GM18498 (cell line): ENCODE results near the gene ZNF584.

Source experiments
- ATAC-seq: cut with Tn5 transposase; IDR thresholded peaks from one replicate; pipeline ENCODE4 v1.9.1; 2021; ENCODE audit warnings: mild to moderate bottlenecking, moderate library complexity; ENCODE audit not compliant: unreplicated experiment

ZNF584 gene

DNA sequence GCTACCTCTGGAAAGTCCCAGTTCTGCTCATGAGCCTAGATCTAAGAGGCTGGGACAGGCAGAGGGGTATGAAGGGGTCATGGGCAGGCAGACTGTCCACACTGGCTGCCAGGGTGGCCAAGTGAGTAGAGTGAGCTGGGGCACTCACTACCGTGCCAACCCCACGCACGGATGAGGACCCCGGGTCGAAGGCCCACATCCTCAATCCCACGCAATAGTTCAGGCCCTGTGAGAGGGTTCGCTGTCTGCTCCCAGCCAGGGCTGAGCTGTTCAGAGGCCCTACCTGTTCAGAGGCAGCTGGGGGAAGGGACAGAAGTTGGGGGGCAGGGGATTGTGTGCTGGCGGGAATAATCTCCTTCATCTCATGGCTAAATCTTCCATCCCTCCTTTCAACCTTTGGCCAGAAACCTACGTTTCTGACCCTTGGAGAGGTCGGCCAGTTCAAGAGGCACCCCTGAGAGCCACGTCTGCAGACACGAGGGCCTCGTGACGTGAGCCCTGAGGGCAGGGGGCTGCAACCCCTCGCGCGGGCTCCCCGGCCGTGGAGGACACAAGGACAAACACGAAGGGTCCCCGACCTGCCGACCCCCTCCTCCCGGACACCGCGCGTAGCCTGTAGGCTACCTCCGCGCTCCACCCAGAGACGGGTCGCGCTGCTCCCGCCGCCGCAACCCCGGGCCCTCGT is 22.4 kb upstream of the ZNF584 start:
- ATAC-seq = peak; percentile 17

DNA sequence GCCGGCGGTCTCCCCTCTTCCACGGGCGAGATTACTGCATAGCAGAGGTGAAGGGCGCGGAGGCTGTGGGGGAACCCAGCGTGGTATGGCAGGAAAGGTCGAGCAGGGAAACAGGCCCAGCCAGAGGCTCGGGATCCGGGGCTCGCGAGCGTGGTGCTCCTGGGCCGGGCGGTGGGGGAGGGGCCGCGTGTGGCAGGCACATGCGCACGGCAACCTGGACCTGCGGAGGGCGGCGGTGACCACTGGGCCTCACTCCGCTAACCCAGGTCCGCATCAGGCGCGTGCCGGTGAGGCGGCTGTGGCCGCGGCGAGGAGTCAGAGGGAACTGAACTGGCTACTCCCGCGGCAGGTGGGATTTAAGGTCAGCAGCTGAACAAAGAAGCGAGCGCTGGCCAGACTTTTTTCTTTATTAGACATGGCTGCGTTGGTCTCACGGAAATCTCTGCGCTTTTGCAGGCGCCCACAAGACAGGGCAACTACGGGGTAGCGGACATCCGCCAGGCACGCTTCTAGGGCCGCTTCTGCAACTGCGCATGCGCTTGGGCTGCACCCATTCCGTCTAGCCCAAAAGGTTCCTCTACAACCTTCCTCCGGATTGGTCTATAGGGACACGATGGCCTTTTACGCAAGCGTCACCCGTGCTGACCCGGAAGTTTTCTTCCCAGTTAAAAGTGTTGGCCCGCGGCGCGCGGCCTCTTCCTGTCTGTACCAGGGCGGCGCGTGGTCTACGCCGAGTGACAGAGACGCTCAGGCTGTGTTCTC is 21.7 kb upstream of the ZNF584 start, which contains the start of gene RPS5:
RPS5 (plus strand) TSS at position 694 of the 762 bp plus-strand sequence. CDS start 869 bp downstream, outside the sequence.
- ATAC-seq = peak; percentile 89

DNA sequence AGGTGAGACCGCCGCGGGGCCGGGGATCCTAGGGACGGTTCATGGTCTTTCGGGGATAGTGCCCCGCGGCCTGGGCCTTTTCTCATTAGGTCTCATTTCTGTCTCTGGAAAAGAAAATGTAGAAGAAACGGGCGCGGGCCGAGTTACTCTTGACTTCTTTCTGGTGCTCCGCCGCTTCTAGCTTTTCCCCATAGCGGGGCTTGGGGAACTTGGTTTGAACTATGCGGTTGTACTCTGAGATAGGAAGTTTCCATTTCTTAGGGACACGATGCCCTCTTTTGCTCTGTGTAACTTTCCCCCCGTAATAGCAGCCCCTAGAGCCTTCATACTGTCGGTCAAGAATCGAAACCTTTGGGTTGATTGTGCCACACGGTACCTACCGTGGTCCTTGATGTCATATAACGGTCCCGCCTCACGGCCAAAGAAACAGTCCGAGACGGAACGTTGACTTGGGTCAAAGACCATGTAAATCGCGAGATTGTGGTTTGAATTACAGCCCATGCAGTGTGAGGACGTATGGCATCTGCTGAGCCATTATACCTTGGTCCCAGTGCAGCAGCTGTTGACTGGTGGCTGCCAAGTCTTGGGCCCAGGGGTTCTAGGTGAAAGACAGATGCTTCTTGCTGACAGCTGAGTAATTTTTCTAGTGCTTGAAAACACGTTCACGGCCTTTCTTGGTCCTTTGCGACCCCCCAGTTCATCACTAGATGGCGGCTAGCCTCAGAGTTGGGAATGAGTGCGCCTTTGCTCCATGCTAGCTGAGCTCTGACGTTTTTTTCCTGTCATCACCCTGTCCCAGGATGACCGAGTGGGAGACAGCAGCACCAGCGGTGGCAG is 20.9 kb upstream of the ZNF584 start:
- no peak for ATAC-seq

DNA sequence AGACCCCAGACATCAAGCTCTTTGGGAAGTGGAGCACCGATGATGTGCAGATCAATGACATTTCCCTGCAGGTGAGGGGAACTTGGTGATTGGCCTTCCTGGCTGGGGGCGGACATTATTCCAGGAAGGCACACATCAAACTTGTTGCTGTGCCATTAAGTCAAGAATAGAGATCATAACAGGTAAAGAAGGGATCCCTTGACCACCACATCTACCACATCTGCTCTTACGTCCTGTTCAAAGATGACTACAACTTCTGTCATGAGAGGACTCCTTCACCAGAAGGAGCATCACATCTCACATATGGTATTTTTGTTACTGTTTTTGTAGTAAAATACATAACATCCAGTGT is 20.3 kb upstream of the ZNF584 start:
- ATAC-seq = no peak

DNA sequence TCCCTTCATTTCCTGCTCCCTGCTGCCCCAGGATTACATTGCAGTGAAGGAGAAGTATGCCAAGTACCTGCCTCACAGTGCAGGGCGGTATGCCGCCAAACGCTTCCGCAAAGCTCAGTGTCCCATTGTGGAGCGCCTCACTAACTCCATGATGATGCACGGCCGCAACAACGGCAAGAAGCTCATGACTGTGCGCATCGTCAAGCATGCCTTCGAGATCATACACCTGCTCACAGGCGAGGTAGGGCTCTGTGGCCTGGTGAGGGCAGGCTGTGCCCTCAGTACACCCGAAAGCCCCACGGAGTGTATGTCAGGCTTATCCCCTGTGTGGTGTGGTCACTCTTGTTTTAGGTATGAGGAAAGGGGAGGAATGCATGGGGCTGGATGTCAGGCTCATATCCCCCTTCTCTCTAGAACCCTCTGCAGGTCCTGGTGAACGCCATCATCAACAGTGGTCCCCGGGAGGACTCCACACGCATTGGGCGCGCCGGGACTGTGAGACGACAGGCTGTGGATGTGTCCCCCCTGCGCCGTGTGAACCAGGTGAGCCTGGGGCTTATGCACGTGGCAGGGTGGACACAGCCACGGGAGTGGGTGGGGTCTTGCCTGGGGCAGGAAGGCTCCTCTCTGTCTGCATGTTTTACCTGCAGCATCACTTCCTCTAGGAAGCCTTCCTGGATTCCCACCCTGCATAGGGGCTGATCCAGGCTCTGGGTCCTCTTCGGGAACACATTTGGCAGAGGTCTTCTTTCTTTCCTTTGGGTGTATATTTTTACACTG is 15.3 kb upstream of the ZNF584 start:
- ATAC-seq = no peak

DNA sequence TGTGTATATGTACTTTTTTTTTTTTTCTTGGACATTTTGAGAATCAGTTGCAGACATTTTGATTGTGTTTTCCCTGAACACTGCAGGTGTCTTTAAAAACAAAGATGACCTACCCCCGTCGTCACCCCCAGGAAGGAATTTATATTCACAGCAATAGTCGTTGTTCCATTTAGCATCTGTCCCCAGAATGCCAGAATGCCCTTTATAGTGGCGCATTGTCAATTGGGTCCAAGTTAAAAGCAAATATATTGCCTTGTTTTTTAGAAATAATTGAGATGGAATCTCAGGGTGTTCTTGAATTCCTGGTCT is 14.8 kb upstream of the ZNF584 start:
- no peak for ATAC-seq

DNA sequence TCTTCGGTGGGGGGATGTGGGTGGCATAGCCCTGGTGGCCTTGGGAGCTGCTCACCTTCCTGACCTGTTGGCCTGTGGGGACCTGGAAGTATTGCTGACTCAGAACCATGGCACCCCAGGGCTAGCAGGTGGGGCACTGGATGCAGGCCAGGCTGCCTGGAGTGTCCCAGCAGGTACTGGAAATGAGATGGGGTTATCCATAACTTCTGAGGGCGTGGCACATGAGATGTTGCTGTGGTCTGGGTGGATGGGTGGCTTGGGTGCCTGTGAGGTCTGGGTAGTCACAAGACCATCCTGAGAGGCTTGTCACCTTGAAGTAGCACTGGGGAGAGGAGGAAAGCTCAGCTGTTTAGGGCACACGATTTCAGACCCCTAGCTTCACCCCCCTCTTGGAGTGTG is 13.6 kb upstream of the ZNF584 start:
- no peak for ATAC-seq

DNA sequence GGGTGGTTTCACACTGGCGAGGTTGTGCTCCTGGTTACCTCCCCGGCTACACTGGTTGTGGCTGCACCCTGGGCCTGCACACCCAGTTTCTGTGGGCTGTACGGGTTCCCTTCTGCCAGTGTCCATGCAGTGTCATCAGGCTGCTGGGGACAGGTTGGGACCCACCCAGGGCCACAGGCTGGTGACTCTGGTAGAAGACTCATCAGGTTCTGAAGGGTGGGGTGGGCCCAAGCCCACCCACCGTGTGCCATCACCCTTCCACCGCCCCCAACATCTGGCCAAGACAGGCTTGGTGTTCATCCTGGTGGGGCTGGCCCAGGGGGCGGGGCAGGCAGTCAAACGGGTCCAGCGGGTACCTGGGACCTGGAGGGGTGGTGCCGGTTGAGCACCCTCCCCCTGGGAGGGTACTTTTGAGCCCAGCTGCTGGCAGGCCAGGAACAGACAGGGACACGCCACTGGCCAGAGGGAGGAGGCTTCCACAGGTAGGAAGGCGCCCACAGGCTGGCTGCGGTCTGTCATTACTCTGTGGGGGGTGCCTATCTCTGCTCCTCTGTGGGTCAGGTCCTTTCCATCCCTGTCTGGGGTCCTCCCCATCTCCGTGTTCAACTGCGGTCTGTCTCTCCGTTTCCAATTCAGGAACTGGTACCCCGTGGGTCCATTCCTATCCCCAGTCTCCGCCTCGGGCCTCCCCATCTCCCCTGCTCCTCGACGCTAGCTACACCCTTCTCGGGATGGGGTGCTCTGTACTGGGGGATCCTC is 13.1 kb upstream of the ZNF584 start, which contains the start of gene RNF225:
RNF225 (plus strand) TSS at position 437 of the 759 bp plus-strand sequence. CDS start 434 bp downstream, outside the sequence.
- no peak for ATAC-seq

DNA sequence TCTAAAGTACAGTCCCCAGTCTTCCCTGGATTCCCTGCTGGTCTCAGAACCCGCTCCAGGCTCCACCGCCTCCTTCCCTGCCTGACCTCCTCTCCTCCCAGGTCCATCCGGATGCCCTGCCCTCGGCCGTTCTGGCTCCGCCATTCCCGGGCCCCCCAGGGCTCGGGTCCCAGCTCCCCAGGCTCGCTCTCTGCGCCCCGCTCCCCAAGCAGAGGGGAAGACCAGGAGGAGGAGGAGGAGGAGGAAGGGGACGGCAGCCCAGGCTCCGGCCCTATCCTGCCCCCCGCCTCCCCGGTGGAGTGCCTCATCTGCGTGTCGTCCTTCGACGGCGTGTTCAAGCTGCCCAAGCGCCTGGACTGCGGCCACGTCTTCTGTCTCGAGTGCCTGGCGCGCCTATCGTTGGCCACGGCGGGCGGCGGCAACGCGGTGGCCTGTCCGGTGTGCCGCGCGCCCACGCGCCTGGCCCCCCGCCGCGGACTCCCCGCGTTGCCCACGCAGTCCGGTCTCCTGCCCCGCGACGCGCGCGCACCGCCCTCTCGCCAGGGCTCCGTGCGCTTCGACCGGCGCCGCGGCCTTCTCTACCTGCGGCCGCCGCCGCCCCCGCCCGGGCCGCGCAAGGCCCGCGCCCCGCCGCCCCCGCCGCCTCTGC is 12.3 kb upstream of the ZNF584 start:
- no peak for ATAC-seq

DNA sequence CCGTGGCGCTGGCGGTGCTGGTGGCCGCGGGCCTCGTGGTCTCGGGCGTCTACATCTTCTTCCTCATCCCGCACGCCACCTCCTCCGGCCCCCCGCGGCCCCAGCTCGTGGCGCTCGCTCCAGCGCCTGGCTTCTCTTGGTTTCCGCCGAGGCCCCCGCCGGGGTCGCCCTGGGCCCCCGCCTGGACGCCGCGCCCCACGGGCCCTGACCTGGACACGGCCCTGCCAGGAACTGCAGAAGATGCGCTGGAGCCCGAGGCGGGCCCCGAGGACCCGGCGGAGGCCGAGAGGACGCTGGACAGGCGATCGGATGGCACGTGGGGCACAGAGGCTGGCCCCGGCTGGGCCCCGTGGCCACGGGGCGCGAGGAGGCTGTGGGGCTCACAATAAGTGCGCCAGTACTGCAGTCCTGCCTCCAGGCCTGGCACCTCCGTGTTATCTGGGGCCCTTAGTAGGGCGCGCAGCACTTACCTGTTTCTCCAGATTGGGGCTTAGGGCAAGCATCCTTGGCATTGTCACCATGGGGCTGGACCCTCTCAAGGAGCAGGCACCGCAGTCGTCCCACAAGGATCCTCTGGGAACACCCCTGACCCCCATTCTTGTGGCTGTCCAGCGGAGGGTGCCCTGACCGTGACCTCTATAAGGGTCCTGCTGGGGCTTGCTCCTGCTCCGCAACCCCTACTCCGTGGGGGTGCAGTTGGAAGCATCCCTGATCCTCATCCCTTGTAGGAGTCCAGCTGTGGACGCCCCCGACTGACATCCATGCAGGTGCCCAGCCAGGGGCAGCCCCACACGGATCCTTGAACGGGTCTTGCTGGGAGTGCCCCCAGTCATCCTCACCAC is 11.5 kb upstream of the ZNF584 start:
- no peak for ATAC-seq

DNA sequence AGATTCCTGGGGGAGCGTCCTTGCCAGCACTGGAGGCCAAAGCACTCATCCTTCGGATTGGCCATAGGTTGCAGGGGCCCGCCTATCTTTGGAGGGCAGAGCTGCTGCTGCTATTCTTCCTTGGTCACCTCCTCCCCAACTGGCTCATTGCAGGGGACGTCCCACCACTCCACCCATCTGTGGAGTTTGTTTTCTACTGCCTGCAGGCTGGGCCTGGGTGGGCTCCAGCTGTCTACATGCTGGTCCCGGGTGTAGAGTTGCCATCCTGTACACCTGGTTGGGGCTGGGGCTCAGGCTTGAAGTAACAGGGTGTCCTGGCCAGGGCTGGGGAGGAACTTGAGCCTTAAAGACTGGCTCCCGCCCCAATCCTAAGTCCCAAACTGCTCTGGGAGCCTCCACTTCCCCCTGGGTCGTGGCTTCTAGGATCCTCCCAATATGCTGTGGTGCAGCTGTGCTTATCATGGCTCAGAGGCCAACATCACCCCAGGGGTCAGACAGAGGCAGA is 10.9 kb upstream of the ZNF584 start:
- no peak for ATAC-seq

DNA sequence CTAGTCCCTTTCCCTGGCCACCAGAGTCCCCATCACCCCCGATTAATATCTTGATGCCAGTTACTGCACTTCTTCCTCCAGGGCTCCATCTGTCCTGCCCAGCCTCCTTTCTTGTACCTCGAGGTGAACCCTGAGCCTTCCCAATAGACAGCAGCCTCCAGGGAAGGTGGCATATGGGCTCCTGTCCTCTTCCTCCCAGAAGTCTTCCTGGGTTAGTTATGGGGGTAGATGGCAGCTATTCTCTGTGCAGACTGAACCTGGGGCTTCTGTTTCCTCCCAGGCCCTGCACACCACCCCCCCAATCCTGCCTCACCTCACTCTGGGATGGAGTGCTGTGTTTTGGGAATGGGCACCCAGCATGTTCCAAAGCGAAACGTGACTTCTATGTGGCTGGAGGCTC is 10.4 kb upstream of the ZNF584 start:
- no peak for ATAC-seq

DNA sequence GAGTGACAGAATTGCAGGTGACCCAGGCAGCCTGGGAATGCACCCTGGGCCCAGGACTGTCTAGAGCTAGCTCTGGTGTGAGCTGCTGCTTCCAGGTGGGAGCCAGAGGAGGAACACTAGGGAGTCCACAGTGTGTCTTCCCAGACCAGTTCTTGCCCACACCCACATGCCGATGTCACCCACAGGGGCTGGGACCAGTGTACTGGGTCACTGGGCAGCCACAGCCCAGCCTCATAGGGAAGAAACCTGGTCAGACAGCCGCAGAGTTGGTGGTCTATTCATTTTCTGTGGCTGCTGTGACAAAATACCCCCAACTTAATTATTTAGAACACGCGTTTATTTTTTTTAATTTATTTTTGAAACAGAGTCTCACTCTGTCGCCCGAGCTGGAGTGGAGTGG is 9.9 kb upstream of the ZNF584 start:
- ATAC-seq = no peak

DNA sequence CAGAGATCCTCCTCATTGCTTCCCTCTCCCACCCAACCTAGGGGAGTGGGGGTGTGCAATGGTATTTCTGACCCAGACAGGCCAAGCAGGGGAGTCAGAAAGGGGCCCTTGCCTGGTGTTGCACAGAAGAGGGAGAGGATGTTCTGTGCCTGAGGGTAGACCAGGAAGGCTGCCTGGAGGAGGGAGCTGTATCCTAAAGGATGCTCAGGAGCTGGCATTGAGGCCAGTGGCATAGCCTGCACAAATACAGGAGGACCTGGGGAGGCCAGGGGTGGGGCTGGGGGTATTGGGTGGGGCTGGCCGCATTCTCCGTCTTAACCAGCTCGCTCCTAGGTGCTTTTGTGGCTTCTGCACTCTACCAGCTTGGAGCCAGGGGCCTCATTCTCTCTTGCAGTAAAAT is 8.5 kb upstream of the ZNF584 start:
- ATAC-seq = no peak

DNA sequence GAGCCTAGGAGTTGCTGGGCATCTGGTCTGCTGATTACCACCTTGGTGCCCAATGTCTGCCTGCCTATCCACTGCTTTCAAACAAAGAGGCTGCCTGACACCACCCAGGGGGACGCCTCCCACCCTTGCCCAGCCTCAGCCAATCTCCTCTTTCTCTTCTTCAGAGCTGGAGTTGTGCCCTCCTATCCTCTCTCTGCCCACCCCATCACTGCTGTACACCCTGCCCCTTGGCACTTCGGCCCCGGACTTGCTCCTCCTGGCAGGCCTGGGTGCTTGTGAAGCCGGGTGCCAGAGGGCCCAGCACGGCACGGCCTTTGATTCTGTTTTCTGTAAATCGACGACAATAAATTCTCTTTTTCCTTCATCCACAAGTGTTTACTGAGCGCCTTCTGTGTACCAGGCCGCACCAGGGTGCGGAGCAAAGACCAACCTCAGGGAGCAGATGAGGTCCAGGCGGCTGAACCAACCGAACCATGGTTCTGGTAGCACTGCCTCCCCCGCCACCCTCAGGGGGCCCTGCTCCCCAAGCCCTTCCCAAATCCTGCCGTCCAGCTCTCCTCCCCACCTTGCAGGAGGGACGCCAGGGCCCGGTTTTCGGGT is 8.0 kb upstream of the ZNF584 start:
- no peak for ATAC-seq

DNA sequence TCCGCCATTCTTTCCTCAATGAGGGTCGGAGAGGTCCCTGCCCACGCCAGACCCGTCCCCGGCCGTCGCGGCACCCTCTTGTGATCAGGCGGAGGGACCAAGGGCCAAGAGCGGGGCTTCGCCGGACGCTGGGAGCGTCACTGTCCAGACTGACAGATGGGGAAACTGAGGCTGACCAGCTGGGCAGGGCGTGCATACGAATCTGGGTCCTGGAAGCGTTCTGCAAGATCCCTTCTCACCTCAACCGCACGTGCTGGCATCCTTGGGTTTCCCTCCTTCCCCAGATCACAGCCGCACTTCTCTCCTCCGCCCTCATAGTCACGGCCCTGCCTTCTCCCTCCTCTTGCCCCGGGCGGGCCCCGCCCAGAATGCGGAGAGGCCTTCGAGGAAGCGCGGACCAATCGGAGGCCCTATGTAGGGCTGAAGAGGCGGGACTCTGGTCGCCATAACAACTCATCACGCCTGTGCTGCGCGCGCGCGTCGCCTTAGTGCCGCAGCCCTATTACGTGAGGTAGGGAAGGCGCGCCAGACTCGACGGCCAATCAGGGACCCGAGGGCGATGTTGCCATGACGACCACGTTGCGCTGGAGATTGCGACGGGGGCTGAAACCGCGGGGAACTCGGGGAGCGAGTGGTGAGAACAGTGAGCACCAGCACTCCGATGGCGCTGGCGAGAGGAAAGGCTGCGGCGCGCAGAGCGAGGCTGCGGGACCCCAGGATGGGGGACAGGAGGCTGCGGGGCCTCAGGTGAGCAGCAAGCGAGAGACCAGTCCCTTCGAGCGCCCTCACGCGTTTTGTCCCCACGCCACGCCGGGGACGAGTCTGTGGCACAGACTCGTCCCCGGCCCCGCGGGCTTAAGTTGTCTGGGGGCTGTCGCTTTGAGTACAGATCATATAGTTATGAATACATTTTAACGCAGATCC is 7.3 kb upstream of the ZNF584 start:
- ATAC-seq = peak; percentile 98

DNA sequence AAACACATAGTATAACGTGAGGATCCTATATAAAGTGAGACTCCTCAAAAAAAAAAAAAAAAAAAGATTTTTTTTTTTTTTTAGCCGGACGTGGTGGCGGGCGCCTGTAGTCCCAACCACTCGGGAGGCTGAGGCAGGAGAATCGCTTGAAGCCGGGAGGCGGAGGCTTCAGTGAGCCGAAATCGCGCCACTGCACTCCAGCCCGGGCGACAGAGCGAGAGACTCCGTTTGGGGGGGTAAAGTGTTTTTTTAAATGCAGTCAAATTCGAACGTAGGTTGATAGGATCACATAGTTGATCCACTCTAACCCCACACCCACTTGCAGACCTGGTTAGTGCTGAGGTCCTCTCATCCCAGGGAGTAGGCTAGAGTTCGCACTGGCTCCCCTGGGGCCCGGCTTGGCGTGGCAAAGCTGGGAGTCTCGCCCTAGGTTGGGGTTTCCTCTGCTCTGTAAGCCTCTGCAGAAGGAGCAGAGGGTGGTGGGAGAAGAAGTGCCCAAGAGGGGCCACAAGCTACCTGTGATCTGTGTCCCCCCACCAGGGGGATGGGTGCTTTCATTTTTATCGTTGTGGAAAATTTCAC is 6.5 kb upstream of the ZNF584 start:
- no peak for ATAC-seq
